Occipital lobe (tissue), 2 donors: ENCODE results near the gene PRKG1. TPM values are rescaled to one million over a fixed set of nuclear protein-coding genes. Genes with fewer than 3 reads are reported as not detected.
"Not testable (repeated sequence)": the region's sequence is repeated elsewhere in the genome, so short reads cannot be mapped to it uniquely, and the experiment has no call there.

Experiments
- DNase-seq: peaks from one replicate; lab custom pipeline; 2025; lab: John Stamatoyannopoulos, UW
- total RNA-seq: library from RNA; depleted of rRNA; stranded (reverse); fragments of >200 nt; gene quantifications from one replicate; pipeline ENCODE4 v1.2.3, GENCODE V29; 2014

The PRKG1 gene
- total RNA-seq, 1 donor from 2014 or later = 24.2 TPM

DNA sequence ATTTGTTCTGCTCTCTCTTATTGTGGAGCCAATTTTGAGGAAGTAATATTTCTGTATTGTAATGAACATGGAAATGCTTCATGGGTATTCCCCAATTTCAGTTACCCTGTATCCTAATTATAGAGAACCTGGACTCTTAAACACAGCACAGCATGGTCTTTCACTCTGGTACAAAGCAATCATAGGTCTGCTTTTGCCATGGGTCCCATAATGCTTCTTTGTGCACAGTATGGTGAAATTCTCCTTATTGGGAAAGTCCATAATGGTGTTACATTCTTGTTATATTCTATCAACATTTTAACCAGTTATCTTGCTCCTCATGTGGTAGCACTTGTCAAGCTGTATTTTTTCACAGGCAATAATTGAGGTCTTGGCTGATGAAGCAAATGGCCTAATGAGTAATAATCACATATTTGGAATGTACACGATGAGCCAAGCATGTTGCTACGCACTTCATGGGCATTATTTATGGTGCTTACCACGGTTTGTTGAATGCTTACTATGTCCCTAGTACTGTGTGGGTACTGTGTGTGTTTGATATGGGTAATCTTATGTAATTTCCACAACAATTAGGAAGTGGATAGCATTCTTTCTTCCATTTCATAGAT, 42.9 kb downstream of the PRKG1 start:
- no peak for DNase-seq

GRCh38 chr10:51117794-51118193, 43.5 kb downstream of the PRKG1 start:
- DNase-seq = no peak

DNA sequence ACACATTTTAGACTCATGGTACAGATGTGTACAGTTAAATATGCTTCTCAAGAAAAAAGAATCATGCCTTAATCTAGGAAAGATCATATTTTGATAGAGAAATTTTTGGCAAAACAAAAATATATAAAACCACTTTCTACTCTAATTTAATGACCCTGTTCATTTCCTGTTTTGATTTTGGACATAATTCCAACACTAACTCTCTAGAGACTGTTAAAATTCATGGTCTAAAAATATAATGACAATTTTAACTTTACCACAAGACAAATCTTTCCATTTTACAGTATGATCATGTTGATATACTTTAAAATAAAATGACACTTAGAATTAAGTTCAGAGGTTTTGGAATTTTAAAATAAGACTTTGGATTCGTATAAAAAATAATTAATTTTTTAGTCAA, 45.2 kb downstream of the PRKG1 start:
- no peak for DNase-seq

GRCh38 chr10:51121861-51122260, 47.6 kb downstream of the PRKG1 start:
- no peak for DNase-seq

- DNase-seq = no peak
Measured at GRCh38 chr10:51124852-51125251, 50.6 kb downstream of the PRKG1 start.

DNA sequence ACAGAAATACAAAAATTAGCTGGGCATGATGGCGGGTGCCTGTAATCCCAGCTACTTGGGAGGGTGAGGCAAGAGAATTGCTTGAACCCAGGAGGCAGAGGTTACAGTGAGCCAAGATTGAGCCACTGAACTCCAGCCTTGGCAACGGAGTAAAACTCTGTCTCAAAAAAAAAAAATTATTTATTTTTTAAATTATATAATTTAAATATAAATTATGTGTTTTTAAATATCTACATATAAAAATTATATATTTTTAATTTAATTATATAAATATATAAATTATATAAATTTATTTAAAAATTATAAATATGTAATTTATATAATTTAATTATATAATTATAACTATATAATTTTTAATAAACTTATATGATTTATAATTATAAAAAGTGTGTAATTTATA, 51.2 kb downstream of the PRKG1 start:
- no peak for DNase-seq

DNA sequence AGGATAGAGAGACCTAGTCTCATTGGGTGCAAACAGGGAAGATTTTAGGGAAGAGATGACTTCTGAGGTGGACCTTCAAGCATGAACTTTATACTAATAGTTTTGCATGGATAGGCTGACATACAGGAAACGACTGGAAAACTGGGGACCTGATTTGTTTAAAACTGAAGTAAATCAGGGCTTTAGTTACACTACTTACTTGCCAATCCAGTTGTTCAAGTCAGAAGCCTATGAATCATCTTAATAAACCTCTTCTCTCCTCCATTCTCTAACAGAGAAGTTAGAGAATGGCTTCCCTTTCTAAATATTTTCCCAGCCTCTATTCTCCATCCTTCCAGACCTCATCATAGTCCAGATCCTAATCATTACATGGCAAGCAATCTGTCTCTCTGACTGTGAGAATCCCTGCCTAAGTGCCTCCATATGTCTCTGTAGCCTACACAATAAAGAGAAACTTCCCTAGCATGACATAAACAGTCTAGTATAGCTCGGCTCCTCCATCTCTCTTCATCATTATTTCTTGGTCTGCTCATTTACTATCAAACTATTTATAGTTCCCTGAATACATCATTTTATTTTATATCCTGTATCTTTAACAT, 55.8 kb downstream of the PRKG1 start:
- no peak for DNase-seq

GRCh38 chr10:51137756-51138529, 63.7 kb downstream of the PRKG1 start:
- no peak for DNase-seq

DNA sequence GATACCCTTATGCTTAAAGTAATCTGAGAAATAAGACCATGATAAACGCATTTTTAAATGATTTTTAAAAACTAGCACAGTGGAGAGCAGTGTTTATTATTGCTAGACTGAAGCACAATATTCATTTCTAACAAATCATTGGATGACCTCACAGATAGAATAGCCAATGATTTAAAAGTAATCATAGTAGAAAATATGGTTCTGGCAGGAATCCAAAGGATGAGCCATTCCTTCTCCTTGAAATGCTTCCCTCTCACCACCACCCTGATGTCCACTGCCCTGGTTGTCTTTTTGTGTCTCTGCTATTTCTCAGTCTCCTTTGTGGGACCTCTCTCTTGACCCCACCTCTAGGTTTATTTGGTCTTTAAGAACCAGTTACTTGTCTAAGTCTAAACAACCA, 64.9 kb downstream of the PRKG1 start:
- DNase-seq = no peak

DNA sequence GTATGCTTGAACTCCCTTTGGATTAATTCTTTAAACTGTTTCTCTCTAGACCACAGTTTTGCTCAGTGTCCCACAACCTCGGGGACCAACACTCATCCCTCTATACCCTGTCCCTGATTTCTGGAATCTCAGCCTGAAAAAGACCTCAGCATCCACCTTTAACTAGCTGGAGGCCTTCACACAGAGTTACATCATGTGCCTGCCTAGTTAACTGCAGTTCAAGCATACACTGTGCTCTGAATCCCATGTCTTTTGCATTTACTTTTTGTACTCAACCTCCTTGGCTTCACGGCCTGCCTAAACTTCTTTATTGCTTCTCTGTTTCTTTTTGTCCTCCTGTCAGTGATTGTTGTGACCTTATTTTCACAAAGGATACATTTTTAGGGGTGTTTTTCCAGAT, 66.7 kb downstream of the PRKG1 start:
- DNase-seq = no peak

GRCh38 chr10:51144161-51144781, 70.0 kb downstream of the PRKG1 start:
- DNase-seq = no peak

DNA sequence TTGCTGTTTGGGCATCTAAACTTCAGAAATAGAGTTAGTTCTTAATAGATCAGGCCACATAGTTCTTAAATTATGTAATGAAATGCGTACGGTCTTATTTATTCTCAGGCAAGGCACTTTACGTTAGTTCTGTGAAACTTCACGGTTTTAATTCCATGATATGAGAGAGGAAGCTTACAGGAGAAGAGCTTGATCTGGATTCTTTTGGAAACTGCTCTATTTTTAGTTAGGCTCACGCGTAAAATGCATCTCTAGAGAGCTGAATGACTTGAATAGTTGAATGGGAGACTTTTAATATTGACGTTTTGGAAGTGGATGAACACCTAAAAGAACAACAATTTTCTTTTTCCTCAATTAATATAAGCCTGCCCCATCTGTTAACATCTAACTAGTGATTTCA, 71.1 kb downstream of the PRKG1 start:
- no peak for DNase-seq

DNA sequence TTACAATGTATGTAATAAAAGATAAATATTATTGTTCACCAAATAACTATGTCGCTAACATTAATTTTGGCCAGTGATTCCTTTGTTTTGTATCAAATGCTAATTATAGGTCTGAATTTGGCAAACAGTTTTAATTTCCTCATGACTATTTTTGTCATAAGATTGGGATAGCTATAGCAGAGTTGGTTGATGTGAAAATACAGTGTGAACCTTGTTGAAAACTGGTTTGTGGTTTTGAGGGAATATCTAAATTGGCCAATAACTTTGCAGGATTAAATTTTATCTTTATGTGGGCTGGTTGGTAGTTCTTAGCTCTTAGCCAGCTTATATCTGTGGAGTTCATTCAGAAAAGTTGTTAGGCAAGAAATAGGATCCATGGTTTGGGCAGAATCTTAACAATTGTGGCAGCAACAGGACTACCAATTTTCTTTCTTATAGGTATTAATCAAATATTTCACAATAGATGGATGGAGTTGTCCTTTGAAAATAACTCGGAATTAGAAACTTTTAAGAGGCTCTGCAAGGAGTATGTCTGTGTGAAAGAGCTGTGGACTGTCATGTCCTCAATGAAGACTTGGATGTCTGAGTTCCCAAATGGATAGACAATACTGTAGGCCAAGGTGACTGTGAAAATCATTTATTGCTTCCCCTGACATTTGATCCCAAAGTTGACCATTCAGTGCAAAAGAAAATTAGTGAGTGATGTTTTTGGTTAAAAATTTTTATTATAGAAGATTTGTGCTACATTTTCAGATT, 73.5 kb downstream of the PRKG1 start:
- no peak for DNase-seq

DNA sequence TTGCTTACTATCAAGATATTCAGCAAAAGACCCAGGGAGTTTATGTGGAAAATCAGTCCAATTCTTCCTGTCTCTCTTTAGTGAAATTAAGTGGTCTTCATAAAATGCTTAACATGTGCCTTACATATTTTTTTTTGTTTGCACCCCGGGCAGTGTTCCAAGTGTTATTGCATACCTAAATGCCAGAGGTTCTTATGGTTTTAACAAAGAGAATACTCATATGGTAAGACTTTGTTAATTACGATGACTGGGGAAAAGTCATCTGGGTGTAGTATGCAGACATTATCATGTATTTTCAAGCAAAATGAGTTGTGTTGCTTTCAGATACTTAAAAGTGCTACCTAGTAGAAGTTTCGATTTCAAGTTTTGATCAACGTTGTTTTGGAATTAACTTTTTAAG, 82.6 kb downstream of the PRKG1 start:
- DNase-seq = no peak

- no peak for DNase-seq
Measured at GRCh38 chr10:51158832-51159231, 84.5 kb downstream of the PRKG1 start.

DNA sequence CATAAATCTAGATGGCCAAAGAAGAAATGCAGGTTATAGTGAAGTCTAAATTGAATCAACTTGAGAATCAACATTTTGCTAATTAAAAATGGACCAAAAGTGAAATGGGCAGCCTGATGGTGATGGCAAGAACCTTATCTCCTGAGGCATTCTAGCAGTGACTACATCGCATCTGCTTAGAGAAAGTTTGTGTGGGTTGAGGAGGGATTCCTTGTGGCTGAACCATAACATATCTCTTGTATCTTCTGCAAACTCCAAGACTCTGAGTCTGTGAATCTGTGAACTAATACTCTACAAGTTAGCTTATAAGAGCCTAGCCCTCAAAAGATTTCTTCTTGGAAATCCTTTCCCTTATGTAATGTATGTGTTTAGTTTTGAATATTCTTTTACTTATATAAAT, 85.6 kb downstream of the PRKG1 start:
- no peak for DNase-seq

DNA sequence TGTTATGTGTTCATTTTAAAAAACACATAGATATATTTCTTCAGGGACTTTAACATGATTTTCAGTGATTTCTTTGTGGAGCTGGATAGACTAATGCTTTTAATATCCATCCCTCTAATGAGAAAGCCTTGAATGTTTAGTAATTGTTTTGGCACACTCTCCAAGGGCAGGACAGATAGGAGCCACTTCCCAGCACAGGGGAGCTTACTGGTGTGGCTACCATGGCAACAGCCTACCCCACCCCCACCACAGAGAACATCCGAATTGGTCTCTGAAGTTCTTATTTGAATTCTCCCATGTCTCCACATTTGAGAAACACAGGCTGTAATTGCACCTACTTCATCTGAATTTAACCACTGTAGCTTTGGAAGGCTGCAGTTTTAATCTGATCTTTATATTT, 87.7 kb downstream of the PRKG1 start:
- DNase-seq = no peak

GRCh38 chr10:51163380-51164049, 89.2 kb downstream of the PRKG1 start:
- DNase-seq = not testable (repeated sequence)

DNA sequence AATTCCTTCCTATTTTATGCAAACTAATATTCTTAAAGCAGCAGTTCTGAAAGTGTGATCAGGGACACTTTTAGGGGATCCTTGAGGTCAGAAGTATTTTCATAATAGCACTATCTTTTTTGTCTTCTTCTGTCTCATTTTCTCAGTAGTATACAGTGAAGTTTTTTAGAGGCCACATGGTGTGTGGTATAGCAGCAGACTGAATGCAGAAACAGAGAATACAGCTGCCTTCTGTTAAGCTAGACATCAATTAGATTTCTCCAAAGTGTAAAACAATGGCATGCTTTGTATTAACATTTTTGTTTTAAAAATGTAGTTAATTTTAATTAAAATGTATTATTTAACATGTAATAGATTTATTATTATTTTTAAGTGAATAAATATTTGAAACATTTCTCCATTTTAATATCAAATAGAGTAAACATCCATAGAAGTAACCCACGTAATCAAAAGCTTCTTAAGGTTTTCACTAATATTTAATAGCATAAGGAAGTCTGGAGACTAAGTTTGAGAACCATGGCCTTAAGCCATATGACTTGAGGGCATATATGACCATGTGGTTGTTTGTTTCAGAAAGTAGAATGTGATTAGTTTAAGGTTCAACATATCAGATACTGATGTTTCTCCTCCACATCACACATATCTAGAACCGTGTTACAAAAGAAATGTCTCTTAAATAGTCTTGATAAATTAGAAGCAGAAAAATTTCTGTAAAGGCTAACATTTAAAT, 94.0 kb downstream of the PRKG1 start:
- no peak for DNase-seq

- DNase-seq = no peak
Measured at GRCh38 chr10:51169111-51169510, 94.8 kb downstream of the PRKG1 start.
